Stimulated activated CD8-positive, alpha-beta memory T cell treated with anti-CD3 and anti-CD28 coated beads, Interleukin-15, amount 100 ng/mL, for 4 hours (primary cell): ENCODE measurements around the gene SH3RF1.

Experiments
- DNase-seq, 2 donors: peaks; one replicate each; pipeline ENCODE4 v3.0.0-alpha.2; 2020; ENCODE audit warnings: low read depth in 2 of 2

The SH3RF1 gene

DNA sequence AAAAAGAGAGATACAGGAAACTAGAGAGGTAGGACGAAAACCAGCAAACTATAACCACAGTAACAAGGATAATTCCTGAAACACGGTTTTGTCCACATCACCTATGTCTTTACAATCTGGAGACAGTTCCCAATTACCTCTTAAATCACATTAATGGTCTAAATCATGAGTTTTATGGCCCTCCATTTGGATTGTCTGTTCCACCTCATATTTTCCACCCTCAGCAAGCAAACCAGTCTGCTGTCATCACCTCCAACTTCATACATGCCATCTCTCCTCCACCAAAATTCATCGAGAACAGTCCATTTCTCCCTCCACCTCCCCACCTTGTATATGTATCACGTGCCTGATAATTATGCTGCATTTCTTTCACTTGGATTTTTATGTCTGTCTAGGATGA is 107.3 kb downstream of the SH3RF1 start:
- DNase-seq: no peak

DNA sequence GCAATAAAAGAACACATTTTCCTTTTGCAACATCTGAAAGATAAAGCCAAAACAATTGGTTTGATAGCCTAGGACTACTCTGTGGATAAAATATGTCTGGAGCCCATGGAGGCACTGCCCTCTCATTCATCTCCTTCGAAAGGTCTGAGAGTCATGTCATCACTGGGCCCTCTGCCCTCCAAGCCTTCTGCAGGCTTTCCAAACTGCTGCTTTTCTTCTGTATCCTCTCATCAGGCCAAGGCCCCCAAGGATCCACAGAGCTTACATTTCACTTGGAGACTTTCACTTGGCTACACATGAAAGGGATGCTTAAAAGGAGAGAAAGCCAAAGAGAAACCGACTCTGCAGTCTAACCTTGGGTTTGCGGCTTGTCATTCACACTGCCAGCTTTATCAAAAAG is 109.9 kb downstream of the SH3RF1 start:
- no peak for DNase-seq

DNA sequence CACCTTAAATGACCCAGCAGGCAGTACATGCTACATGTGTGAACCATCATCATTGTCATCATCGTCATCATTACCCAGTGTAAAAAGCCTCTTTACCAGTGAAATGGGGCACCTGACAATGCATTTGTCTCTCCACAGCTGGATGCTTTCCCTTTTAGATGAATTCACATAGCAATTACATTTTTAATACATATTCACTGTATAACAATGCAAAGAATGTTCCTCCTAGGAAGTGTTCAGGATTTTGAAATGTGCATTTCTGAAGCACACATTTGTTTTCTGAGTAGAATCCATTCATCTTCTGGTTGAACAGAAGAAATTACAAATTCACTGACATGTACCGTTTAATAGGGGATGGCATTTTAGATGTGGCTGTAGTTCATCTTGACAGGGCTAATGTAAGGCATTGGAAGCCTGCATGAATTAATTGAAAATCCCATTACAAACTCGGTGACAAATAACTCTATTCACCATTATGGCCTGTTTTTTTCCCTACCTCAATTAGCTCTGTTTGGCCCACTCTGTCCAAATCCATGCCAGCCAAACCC is 111.1 kb downstream of the SH3RF1 start:
- DNase-seq: no peak

- no peak for DNase-seq
These were observed 111.9 kb downstream of the SH3RF1 start for GRCh38 chr4:169158861-169159260.

DNA sequence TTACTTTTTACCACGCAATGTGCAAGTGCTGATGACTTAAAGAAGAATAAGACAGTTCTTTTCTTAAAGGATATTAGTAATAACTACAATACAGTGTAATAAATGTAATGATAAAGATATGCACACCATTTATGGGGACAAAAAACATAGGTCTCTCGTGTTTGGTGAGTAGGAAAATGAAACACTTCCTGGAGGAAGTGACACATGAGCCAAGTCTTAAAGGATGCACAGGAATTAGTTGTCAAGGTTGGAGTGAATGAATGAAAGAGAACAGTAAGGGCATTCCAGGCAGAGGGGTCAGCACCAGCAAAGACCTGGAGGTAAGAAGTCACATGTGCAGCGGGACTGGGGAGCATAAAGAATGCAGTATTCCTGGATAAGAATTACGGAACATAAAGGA is 112.7 kb downstream of the SH3RF1 start:
- DNase-seq: no peak

DNA sequence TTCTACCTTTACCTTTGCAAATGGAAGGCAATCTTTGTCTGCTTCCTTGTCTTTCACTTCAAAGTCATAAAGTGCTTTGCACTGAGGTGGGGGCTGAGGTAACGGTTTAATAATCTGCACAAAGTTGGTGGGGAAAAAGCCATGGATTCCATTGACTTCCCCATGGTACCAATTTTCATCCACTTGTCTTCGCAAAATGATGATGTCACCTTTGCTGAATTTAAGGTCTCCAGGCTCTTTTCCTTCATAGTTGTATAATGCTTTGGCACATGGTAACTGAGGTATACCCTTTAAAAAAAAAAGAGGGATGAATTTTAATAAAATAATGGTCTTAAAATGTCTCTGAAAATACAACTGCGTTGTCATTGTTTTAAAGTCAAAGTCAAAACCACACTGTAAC is 114.4 kb downstream of the SH3RF1 start:
- DNase-seq: no peak

DNA sequence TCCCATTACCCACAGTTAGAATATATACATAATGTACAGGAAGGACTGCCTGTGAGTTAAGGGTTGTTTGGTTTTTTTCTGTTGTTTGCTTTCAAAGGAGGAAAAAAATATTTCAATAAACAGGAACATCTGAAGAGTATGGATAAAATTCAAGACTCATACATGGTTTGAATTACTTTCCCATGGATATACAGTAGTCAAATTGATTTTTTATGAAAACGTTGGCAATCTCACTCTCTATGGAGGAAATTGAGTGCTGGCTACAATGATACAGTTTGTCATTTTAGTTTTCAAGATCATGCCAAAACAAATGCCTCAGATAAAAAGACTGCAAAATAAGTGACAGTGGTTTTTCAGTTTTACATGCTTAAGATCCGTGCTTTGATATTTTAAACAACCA is 116.6 kb downstream of the SH3RF1 start:
- DNase-seq: no peak

DNA sequence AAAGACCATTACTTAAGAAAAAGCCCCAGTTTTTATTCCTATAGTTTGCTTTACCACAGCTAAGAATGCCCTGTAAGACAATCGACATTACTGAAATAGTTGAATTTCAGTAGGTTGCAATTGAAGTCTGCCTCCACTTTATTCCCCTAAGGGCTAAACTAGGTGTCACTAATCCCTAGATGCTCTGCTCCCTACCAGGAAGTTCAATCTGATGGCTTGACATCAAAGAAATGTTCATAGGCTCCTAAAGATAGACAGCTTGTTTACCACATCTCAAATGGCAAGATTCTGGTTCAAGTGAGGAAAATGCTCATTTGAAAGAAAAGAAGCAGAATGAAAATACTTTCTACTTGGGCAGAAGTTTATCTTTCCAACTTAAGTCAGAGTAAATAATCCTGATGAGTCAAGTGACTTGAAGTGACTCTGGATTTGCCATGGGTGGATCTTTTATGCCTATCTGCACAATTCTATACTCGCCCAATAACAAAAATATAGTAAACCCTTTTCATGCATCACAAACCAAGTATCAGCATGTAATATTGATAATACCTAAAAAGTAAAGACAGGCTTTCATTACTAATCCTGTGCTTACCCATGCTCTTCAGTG is 117.2 kb downstream of the SH3RF1 start:
- DNase-seq: no peak

DNA sequence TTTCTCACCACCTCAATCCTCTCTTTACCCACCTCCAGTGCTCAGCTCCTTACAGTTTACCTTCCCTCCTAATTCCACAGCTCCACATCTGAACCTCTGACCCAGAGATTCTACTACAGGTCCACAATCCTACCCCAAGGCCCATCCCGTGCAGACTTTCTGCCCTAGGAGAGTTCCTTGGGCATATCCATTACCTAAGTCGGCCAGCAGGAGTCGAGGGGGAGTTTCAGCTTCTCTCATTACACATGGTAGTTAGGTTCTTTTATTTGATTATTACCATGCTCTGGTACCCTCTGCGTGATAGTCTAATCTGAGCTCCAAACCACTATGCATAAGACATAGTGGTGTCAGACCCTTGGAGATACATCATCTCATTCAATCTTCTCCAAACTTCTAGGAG is 117.9 kb downstream of the SH3RF1 start:
- no peak for DNase-seq

GRCh38 chr4:169152098-169152497 is 118.7 kb downstream of the SH3RF1 start:
- DNase-seq: no peak

DNA sequence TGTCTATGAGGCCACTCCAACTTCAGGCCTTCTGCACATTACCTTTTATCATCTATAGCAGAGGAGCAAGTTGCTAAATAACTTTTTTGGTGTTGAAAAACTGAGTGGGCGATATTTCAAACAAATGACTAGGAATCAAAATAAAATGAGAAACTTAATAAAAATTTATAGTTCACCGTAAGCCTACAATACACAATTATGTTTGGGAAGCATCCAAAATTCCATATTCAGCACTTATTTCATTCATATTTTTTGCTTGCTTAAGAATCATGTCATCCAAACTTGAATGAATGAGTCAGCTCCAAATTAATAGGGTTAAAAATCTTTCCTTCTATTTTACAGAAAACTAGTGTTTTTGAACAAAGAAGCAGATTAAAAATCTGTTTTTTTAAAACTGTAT is 119.1 kb downstream of the SH3RF1 start:
- no peak for DNase-seq

DNA sequence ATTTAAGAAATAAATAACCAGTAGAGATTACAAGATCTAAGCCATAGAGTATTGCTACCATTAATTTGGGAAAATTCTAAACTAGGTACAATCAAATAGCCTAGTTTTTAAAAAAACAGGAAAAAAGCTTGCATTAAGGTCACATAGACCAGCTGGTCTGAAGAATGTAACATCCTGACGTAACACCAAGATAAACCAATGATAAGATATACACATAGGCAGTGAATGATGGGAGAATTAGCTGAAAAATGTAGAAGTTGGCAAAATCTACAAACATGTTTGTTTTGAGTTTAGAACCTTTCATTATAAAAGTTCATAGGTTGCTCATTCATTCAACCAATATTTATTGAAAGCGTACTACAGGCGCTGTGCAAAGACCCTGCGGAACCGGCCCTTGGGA is 120.0 kb downstream of the SH3RF1 start:
- DNase-seq: no peak

GRCh38 chr4:169148885-169149284 is 121.9 kb downstream of the SH3RF1 start:
- no peak for DNase-seq

GRCh38 chr4:169147191-169147590 is 123.6 kb downstream of the SH3RF1 start:
- DNase-seq: no peak

DNA sequence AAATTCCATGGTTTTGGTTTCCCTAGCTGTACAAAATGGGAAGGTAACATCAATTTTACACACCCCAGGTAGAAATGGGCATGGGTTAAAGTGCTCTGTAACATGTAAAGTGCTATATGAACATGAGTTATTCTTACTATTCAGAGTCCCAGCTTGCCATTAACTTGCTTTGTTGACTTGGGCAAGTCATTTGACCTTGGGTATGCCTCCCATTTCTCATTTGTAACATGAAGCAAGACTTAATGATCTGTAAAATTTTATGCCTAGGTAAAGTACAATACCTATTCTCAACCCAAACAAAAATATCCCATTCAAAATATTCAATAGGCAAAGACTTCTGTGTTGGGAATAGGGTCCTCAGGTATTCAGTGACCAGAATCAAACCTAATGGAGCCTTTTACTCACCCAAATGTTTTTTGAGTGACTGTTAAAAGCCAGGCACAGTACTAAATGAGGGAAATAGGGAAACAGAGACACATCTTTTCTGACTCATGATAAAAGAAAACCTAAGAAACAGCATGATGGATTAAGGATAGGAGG is 126.6 kb downstream of the SH3RF1 start:
- no peak for DNase-seq

DNA sequence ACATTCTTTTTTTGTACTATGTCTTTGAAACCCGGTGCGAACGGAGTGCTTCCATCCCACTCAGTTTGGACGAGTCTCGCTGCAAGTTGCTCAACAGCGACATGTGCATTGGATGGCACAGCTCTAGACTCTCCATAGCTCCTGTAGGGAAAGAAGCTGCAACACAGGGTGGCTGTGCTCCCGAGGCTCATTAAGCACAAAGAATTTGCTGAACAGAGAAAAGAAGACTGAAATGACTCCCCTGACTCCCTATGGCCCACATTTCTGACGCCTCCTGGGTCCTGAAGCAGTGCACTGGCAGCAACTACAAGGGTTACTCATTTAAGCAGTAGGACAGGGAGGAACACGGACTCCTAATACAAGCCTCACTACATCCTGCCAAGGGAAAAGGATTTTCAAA is 127.4 kb downstream of the SH3RF1 start:
- no peak for DNase-seq

GRCh38 chr4:169142906-169143305 is 127.8 kb downstream of the SH3RF1 start:
- no peak for DNase-seq

DNA sequence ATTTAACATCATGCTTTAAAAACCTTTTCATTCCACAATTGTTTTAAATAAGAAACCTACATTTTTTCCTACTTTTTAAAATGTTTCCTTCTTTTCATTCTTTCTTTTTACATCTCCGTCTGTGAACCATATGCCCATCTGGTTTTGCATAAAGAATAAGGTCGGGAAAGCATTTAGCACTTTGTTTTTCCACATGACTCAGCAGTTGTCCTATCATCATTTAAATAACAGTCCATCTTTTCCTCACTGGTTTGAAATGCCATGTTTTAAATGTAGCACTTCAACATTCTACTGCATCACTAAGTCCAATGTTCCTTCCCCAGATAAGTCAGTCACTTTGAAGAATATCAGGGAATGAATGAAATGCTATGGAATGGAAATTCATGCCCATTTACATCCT is 128.4 kb downstream of the SH3RF1 start:
- DNase-seq: no peak

DNA sequence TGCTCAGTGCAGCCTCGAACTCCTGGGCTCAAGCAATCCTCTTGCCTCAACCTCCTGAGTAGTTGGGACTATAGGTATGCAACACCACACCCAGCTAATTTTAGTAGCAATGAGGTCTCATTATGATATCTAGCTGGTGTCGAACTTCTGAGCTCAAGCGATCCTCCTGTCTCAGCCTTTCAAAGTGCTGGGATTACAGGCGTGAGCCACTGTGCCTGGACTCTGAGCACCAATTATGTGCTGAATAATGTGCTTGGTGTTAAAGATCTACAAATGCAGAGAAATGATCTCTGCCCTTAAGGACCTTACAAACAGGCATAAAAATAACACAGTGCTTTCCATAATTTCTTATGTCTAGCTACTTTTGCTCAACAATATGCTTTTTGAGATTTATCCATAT is 131.7 kb downstream of the SH3RF1 start:
- no peak for DNase-seq

GRCh38 chr4:169137558-169137920 is 133.2 kb downstream of the SH3RF1 start:
- DNase-seq: no peak

DNA sequence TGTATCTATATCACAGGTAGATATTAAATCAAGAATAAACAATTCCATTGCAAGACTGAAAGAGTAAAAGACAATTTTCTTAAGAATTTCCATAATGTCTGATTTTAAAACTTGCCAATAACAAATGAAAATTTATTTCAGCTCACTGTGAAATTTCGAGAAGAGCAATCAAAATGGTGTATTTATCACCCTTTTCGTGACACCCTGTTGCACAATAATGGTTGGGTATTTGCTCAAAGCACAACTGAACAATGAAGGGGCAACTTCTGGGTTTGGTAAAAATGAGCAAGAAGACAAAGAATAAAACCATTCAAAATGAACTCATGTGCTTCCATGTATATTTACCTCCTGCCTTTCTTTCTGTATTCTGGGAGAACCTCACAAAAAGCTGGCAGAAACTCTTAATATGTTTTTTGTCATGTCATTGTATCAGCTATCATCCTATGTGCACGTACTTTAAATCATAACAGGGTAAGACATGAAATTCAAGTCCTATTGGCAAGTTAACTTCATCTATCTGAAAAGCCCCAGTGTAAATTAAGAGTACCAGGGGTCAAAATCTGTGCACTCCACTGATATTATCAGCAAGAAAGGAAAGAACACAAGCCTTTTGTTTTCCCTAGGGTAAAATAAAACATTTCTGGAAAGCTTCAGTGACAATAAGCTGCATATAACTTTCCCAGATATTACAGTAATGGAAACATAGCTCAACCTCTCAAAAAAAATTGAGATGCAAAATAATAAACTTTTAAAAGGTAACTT is 133.8 kb downstream of the SH3RF1 start:
- no peak for DNase-seq

GRCh38 chr4:169136330-169136729 is 134.4 kb downstream of the SH3RF1 start:
- no peak for DNase-seq

GRCh38 chr4:169135776-169136175 is 135.0 kb downstream of the SH3RF1 start:
- no peak for DNase-seq
